WTC11 (cell line): ENCODE measurements around the gene ANO9. TPM values are rescaled to one million over a fixed set of nuclear protein-coding genes. Genes with fewer than 3 reads are reported as not detected.

Experiments
- ATAC-seq: fragments of 200-7000 bp; cut with Tn5 transposase; 2 replicates; pipeline ENCODE4 v1.10.0; 2021; ENCODE audit warnings: mild to moderate bottlenecking, moderate library complexity
- CTCF ChIA-PET: fragments of 300-600 bp; sonication (Branson Sonifier 250); formaldehyde crosslinking; loops from one replicate; lab custom pipeline; 2021; ENCODE audit warnings: antibody characterized with exemption; lab: Charles Lee
- POLR2A ChIA-PET: fragments of 350-600 bp; sonication (Branson Sonifier 250); formaldehyde crosslinking; loops from one replicate; lab custom pipeline; 2021; ENCODE audit warnings: antibody characterized with exemption; lab: Charles Lee
- DNase-seq: peaks from one replicate; pipeline ENCODE4 v3.0.0; 2021; ENCODE audit warnings: low spot score
- H3K27ac Mint-ChIP-seq: 2 replicates; pipeline ENCODE4 v1.8.0; 2021; ENCODE audit warnings: mixed read lengths
- H3K27me3 Mint-ChIP-seq: 2 replicates; pipeline ENCODE4 v1.8.0; 2021; ENCODE audit warnings: low read depth, mild to moderate bottlenecking, moderate library complexity, mixed read lengths
- H3K36me3 Mint-ChIP-seq: 2 replicates; pipeline ENCODE4 v1.8.0; 2021; ENCODE audit warnings: mixed read lengths
- H3K4me1 Mint-ChIP-seq: 2 replicates; pipeline ENCODE4 v1.8.0; 2022; ENCODE audit warnings: mixed read lengths
- H3K4me3 Mint-ChIP-seq: 2 replicates; pipeline ENCODE4 v1.8.0; 2021; ENCODE audit warnings: mild to moderate bottlenecking, moderate library complexity, mixed read lengths
- H3K9me3 Mint-ChIP-seq: 2 replicates; pipeline ENCODE4 v1.8.0; 2021; ENCODE audit warnings: mixed read lengths
- ARID4B ChIP-seq: sonication (generic); formaldehyde crosslinking; IDR thresholded peaks from 2 replicates; pipeline ENCODE4 v1.8.0; 2023; ENCODE audit warnings: missing genetic modification reagents, mild to moderate bottlenecking, borderline replicate concordance
- CBFB ChIP-seq: sonication (generic); formaldehyde crosslinking; IDR thresholded peaks from 2 replicates; pipeline ENCODE4 v1.8.1; 2022; ENCODE audit warnings: mild to moderate bottlenecking, low read depth, missing genetic modification reagents
- CREM ChIP-seq: sonication (generic); formaldehyde crosslinking; IDR thresholded peaks from 2 replicates; pipeline ENCODE4 v1.8.1; 2022; ENCODE audit warnings: mild to moderate bottlenecking, missing genetic modification reagents, moderate library complexity
- E2F1 ChIP-seq: sonication (generic); formaldehyde crosslinking; IDR thresholded peaks from 2 replicates; pipeline ENCODE4 v1.8.0; 2022; ENCODE audit warnings: mild to moderate bottlenecking, missing genetic modification reagents
- E2F4 ChIP-seq: sonication (generic); formaldehyde crosslinking; IDR thresholded peaks from 2 replicates; pipeline ENCODE4 v1.8.1; 2022; ENCODE audit warnings: low read depth, mild to moderate bottlenecking, moderate library complexity, missing genetic modification reagents, borderline replicate concordance
- E2F5 ChIP-seq: sonication (generic); formaldehyde crosslinking; IDR thresholded peaks from 2 replicates; pipeline ENCODE4 v1.8.1; 2022; ENCODE audit warnings: mild to moderate bottlenecking, moderate library complexity, missing genetic modification reagents
- ESRRA ChIP-seq: sonication (generic); formaldehyde crosslinking; IDR thresholded peaks from 2 replicates; pipeline ENCODE4 v1.8.1; 2022; ENCODE audit warnings: mild to moderate bottlenecking, missing genetic modification reagents, borderline replicate concordance
- FOXJ3 ChIP-seq: sonication (generic); formaldehyde crosslinking; IDR thresholded peaks from 2 replicates; pipeline ENCODE4 v1.9.0; 2021; ENCODE audit warnings: missing genetic modification reagents, mild to moderate bottlenecking, borderline replicate concordance
- GRHL2 ChIP-seq: fragments of 250-450 bp; sonication (Bioruptor Pico); IDR thresholded peaks from 2 replicates; pipeline ENCODE4 v1.8.0; 2022; ENCODE audit warnings: mild to moderate bottlenecking, moderate library complexity; ENCODE audit not compliant: insufficient replicate concordance, severe bottlenecking
- GTF2I ChIP-seq: fragments of 250-450 bp; sonication (Bioruptor Pico); conservative IDR thresholded peaks from 2 replicates; pipeline ENCODE4 v1.4.0; 2021; ENCODE audit warnings: mild to moderate bottlenecking
- HMGA2 ChIP-seq: fragments of 250-450 bp; sonication (Bioruptor Pico); IDR thresholded peaks from 2 replicates; pipeline ENCODE4 v1.4.0; 2021; ENCODE audit warnings: mild to moderate bottlenecking, moderate library complexity
- HMGXB4 ChIP-seq: sonication (generic); formaldehyde crosslinking; IDR thresholded peaks from 2 replicates; pipeline ENCODE4 v1.8.1; 2023; ENCODE audit warnings: mild to moderate bottlenecking, moderate library complexity, missing genetic modification reagents
- PRDM15 ChIP-seq: sonication (generic); formaldehyde crosslinking; IDR thresholded peaks from 2 replicates; pipeline ENCODE4 v1.8.0; 2022; ENCODE audit warnings: missing genetic modification reagents
- SMAD4 ChIP-seq: sonication (generic); formaldehyde crosslinking; IDR thresholded peaks from 2 replicates; pipeline ENCODE4 v1.8.0; 2022; ENCODE audit warnings: mild to moderate bottlenecking, missing genetic modification reagents
- SP1 ChIP-seq: sonication (generic); formaldehyde crosslinking; conservative IDR thresholded peaks from 2 replicates; pipeline ENCODE4 v1.8.1; 2022; ENCODE audit warnings: missing genetic modification reagents
- TEAD1 ChIP-seq: sonication (generic); formaldehyde crosslinking; IDR thresholded peaks from 2 replicates; pipeline ENCODE4 v1.8.0; 2022; ENCODE audit warnings: mild to moderate bottlenecking, missing genetic modification reagents
- ZBTB43 ChIP-seq: sonication (generic); formaldehyde crosslinking; IDR thresholded peaks from 2 replicates; pipeline ENCODE4 v1.8.1; 2023; ENCODE audit warnings: mild to moderate bottlenecking, missing genetic modification reagents
- ZNF281 ChIP-seq: sonication (generic); formaldehyde crosslinking; IDR thresholded peaks from 2 replicates; pipeline ENCODE4 v1.8.0; 2023; ENCODE audit warnings: mild to moderate bottlenecking, missing genetic modification reagents
- ZNF317 ChIP-seq: sonication (generic); formaldehyde crosslinking; IDR thresholded peaks from 2 replicates; pipeline ENCODE4 v1.8.1; 2023; ENCODE audit warnings: low read depth, mild to moderate bottlenecking, moderate library complexity, missing genetic modification reagents, borderline replicate concordance
- ZNF671 ChIP-seq: fragments of 250-450 bp; sonication (Bioruptor Pico); IDR thresholded peaks from 2 replicates; pipeline ENCODE4 v1.8.0; 2021; ENCODE audit warnings: mild to moderate bottlenecking
- total RNA-seq: library from RNA; stranded (reverse); gene quantifications from 3 replicates; pipeline ENCODE4 v1.2.3, GENCODE V29; 2021

ANO9 gene
- total RNA-seq, 1 experiment from 2014 or later: 13.2 TPM

GRCh38 chr11:433641-434040 is 8.2 kb downstream of the ANO9 start:
- TF ChIP-seq FOXJ3 (CRISPR knock-in tag) (no peak), PRDM15 (CRISPR knock-in tag) (no peak), TEAD1 (CRISPR knock-in tag) (no peak), SMAD4 (no peak), ARID4B (no peak), GTF2I (CRISPR knock-in tag) (no peak), E2F5 (CRISPR knock-in tag) (no peak), ESRRA (no peak), ZBTB43 (CRISPR knock-in tag) (no peak), E2F1 (CRISPR knock-in tag) (no peak), HMGA2 (CRISPR knock-in tag) (no peak), GRHL2 (no peak), CREM (CRISPR knock-in tag) (no peak), CBFB (CRISPR knock-in tag) (no peak), SP1 (CRISPR knock-in tag) (no peak), ZNF281 (CRISPR knock-in tag) (no peak), ZNF317 (CRISPR knock-in tag) (no peak), HMGXB4 (CRISPR knock-in tag) (no peak), ZNF671 (CRISPR knock-in tag) (no peak), E2F4 (CRISPR knock-in tag) (no peak)
- TF ChIP-seq, all 79 proteins: peak for 0
- Mint-ChIP-seq H3K36me3 (peaks cover 7% of the 10 kb centered on the region; the same call in 1 of the 2 replicates), H3K27me3 (no peaks in the 10 kb centered on the region), H3K4me3 (no peak overlapping the region), H3K4me1 (no peaks in the 10 kb centered on the region), H3K27ac (no peak overlapping the region), H3K9me3 (peaks cover 9% of the 10 kb centered on the region)
- DNase-seq (no peak), ATAC-seq (no peak)
- ChIA-PET CTCF (interaction anchor here (0.6 kb wide), 1 partner anchor 12 kb away, joined by 3 read pairs; no protein-coding TSS in a partner anchor), POLR2A (interaction anchor here (1.1 kb wide), 1 partner anchor 14 kb away, joined by 3 read pairs; no protein-coding TSS in a partner anchor)
